ENCODE data around the gene SLC9A9. TPM values are rescaled to one million over a fixed set of nuclear protein-coding genes. Genes with fewer than 3 reads are reported as not detected.

The SLC9A9 gene
- polyA plus RNA-seq, 1 donor (not counting 4 experiments of a cell fraction or from before 2014, with no cell fraction given) = 5.2 TPM

- H3K27me3 ChIP-seq (ENCODE audit: control insufficient read depth, extremely low read depth, insufficient read depth, low read length) = no peaks in the 10 kb centered on the region
- TF ChIP-seq EZH2 (IDR thresholded peaks at IDR 0.05; ENCODE audit: low read length) (no peak), CTCF (optimal IDR thresholded peaks at IDR 0.05 in 1 of 3, IDR thresholded peaks at IDR 0.05 in 1 of 3, conservative IDR thresholded peaks at IDR 0.05 in 1 of 3; ENCODE audit: extremely low read depth in 1 of 3, insufficient read depth in 2 of 3, low read length in 3 of 3) (no peak)
- H3K4me3 ChIP-seq (ENCODE audit: control insufficient read depth in 2 of 3, extremely low read depth in 1 of 3, insufficient read depth in 2 of 3, low read depth in 1 of 3, low read length in 3 of 3) = no peak overlapping the region
- no peaks in the 10 kb centered on the region for H3K9me3 ChIP-seq (ENCODE audit: control insufficient read depth, low read depth, low read length)
- H3K27ac ChIP-seq (ENCODE audit: control insufficient read depth, insufficient read depth, low read length) = no peak overlapping the region
- H2AFZ ChIP-seq (ENCODE audit: control insufficient read depth, low read length) = no peak overlapping the region
- H4K20me1 ChIP-seq (ENCODE audit: control insufficient read depth, extremely low read depth, insufficient read depth, low read length) = no peaks in the 10 kb centered on the region
- FAIRE-seq = no peak
- H3K4me2 ChIP-seq (ENCODE audit: control insufficient read depth, extremely low read depth, insufficient read depth, low read depth, low read length) = no peak overlapping the region
- no peaks in the 10 kb centered on the region for H3K36me3 ChIP-seq (ENCODE audit: control insufficient read depth in 2 of 2, extremely low read depth in 1 of 2, insufficient read depth in 2 of 2, low read length in 2 of 2)
- H3K9me1 ChIP-seq (ENCODE audit: control insufficient read depth, extremely low read depth, insufficient read depth, low read length) = no peaks in the 10 kb centered on the region
- DNase-seq (ENCODE audit: low read depth, low spot score) = no peak
- dilution Hi-C loops (cut with MboI; ENCODE audit: extremely low pct_ligation_motif_present, low sequenced_read_pairs) = no loop called here
- no peaks in the 10 kb centered on the region for H3K79me2 ChIP-seq (ENCODE audit: control insufficient read depth, insufficient read depth, low read length)
- no peaks in the 10 kb centered on the region for H3K4me1 ChIP-seq (ENCODE audit: control insufficient read depth, extremely low read depth, insufficient read depth, low read length)
- H3K9ac ChIP-seq (ENCODE audit: control insufficient read depth, extremely low read depth, insufficient read depth, low read length) = no peak overlapping the region
Observed at GRCh38 chr3:143562789-143563188, 285.5 kb downstream of the SLC9A9 start.

GRCh38 chr3:143559296-143559695, 289.0 kb downstream of the SLC9A9 start:
- Histone ChIP-seq H3K9me1 (ENCODE audit: control insufficient read depth, extremely low read depth, insufficient read depth, low read length) (no peaks in the 10 kb centered on the region), H2AFZ (ENCODE audit: control insufficient read depth, low read length) (no peak overlapping the region), H4K20me1 (ENCODE audit: control insufficient read depth, extremely low read depth, insufficient read depth, low read length) (no peaks in the 10 kb centered on the region), H3K4me3 (ENCODE audit: control insufficient read depth in 2 of 3, extremely low read depth in 1 of 3, insufficient read depth in 2 of 3, low read depth in 1 of 3, low read length in 3 of 3) (no peak overlapping the region), H3K27ac (ENCODE audit: control insufficient read depth, insufficient read depth, low read length) (no peak overlapping the region), H3K4me2 (ENCODE audit: control insufficient read depth, extremely low read depth, insufficient read depth, low read depth, low read length) (no peak overlapping the region), H3K4me1 (ENCODE audit: control insufficient read depth, extremely low read depth, insufficient read depth, low read length) (no peaks in the 10 kb centered on the region), H3K9ac (ENCODE audit: control insufficient read depth, extremely low read depth, insufficient read depth, low read length) (no peak overlapping the region), H3K36me3 (ENCODE audit: control insufficient read depth in 2 of 2, extremely low read depth in 1 of 2, insufficient read depth in 2 of 2, low read length in 2 of 2) (no peaks in the 10 kb centered on the region), H3K27me3 (ENCODE audit: control insufficient read depth, extremely low read depth, insufficient read depth, low read length) (no peaks in the 10 kb centered on the region), H3K79me2 (ENCODE audit: control insufficient read depth, insufficient read depth, low read length) (no peaks in the 10 kb centered on the region), H3K9me3 (ENCODE audit: control insufficient read depth, low read depth, low read length) (no peaks in the 10 kb centered on the region)
- dilution Hi-C loops (cut with MboI; ENCODE audit: extremely low pct_ligation_motif_present, low sequenced_read_pairs) = no loop called here
- FAIRE-seq = no peak
- TF ChIP-seq CTCF (optimal IDR thresholded peaks at IDR 0.05 in 1 of 3, IDR thresholded peaks at IDR 0.05 in 1 of 3, conservative IDR thresholded peaks at IDR 0.05 in 1 of 3; ENCODE audit: extremely low read depth in 1 of 3, insufficient read depth in 2 of 3, low read length in 3 of 3) (no peak), EZH2 (IDR thresholded peaks at IDR 0.05; ENCODE audit: low read length) (no peak)
- DNase-seq (ENCODE audit: low read depth, low spot score) = no peak

All from keratinocyte (primary cell).